GM23338 (cell line): ENCODE data around the gene TRIM24. TPM values are rescaled to one million over a fixed set of nuclear protein-coding genes. Genes with fewer than 3 reads are reported as not detected.

Experiments
- ATAC-seq: fragments of 200-7000 bp; cut with Tn5 transposase; 3 replicates; pipeline ENCODE4 v1.9.1; 2020
- DNase-seq: peaks from one replicate; pipeline ENCODE4 v3.0.0-alpha.2; 2015; ENCODE audit warnings: low spot score
- H2AFZ ChIP-seq: fragments of 200-600 bp; sonication (generic); 2 replicates; pipeline ENCODE4 v1.8.0; 2016; ENCODE audit warnings: antibody characterized with exemption, mild to moderate bottlenecking, moderate library complexity
- H3F3A ChIP-seq: fragments of 200-600 bp; sonication (generic); replicated peaks from 2 replicates; pipeline ENCODE4 v1.8.0; 2017; ENCODE audit warnings: antibody characterized with exemption, mixed run types, low read depth
- H3K27ac ChIP-seq: fragments of 200-600 bp; sonication (generic); 2 replicates; pipeline ENCODE4 v1.6.1; 2016; ENCODE audit warnings: low read depth
- H3K27me3 ChIP-seq: fragments of 200-600 bp; sonication (generic); 2 replicates; pipeline ENCODE4 v1.8.0; 2016; ENCODE audit warnings: mild to moderate bottlenecking, mixed run types, moderate library complexity; ENCODE audit not compliant: insufficient read depth
- H3K36me3 ChIP-seq: fragments of 200-600 bp; sonication (generic); 2 replicates; pipeline ENCODE4 v1.8.0; 2016; ENCODE audit warnings: mild to moderate bottlenecking; ENCODE audit not compliant: insufficient read depth
- H3K4me1 ChIP-seq: fragments of 200-600 bp; sonication (generic); 2 replicates; pipeline ENCODE4 v1.8.0; 2016; ENCODE audit warnings: mild to moderate bottlenecking, moderate library complexity; ENCODE audit not compliant: insufficient read depth
- H3K4me2 ChIP-seq: fragments of 200-600 bp; sonication (generic); 2 replicates; pipeline ENCODE4 v1.7.1; 2017; ENCODE audit warnings: mixed run types
- H3K4me3 ChIP-seq: fragments of 200-600 bp; sonication (generic); 2 replicates; pipeline ENCODE4 v1.6.1; 2016; ENCODE audit warnings: mixed run types
- H3K79me2 ChIP-seq: fragments of 200-600 bp; sonication (generic); replicated peaks from 2 replicates; pipeline ENCODE4 v1.8.0; 2017; ENCODE audit warnings: mild to moderate bottlenecking; ENCODE audit not compliant: insufficient read depth
- H3K9me2 ChIP-seq: fragments of 200-600 bp; sonication (generic); 2 replicates; pipeline ENCODE4 v1.8.0; 2017; ENCODE audit not compliant: insufficient read depth
- H4K20me1 ChIP-seq: fragments of 200-600 bp; sonication (generic); replicated peaks from 2 replicates; pipeline ENCODE4 v1.8.0; 2017; ENCODE audit warnings: mild to moderate bottlenecking; ENCODE audit not compliant: insufficient read depth
- H3K27ac Mint-ChIP-seq: 2 replicates; pipeline ENCODE4 v1.8.0; 2020; ENCODE audit warnings: inconsistent platforms, mild to moderate bottlenecking, moderate library complexity, mixed read lengths
- H3K27me3 Mint-ChIP-seq: 3 replicates; pipeline ENCODE4 v1.8.0; 2022; ENCODE audit warnings: low read depth, mild to moderate bottlenecking, moderate library complexity, mixed read lengths, inconsistent platforms; ENCODE audit not compliant: insufficient read depth, poor library complexity
- H3K36me3 Mint-ChIP-seq: 3 replicates; pipeline ENCODE4 v1.8.0; 2021; ENCODE audit warnings: low read depth, mild to moderate bottlenecking, inconsistent platforms, moderate library complexity, mixed read lengths
- H3K4me1 Mint-ChIP-seq: 3 replicates; pipeline ENCODE4 v1.8.0; 2020; ENCODE audit warnings: mild to moderate bottlenecking, inconsistent platforms, mixed read lengths
- H3K4me3 Mint-ChIP-seq: 3 replicates; pipeline ENCODE4 v1.8.0; 2021; ENCODE audit warnings: moderate library complexity, mild to moderate bottlenecking, inconsistent platforms, mixed read lengths
- H3K9me3 Mint-ChIP-seq: 3 replicates; pipeline ENCODE4 v1.8.0; 2020; ENCODE audit warnings: moderate library complexity, mild to moderate bottlenecking, inconsistent platforms, mixed read lengths
- CREB1 ChIP-seq: fragments of 250-450 bp; sonication (Bioruptor Pico); IDR thresholded peaks from 2 replicates; pipeline ENCODE4 v1.5.0; 2020; ENCODE audit warnings: low read depth, mild to moderate bottlenecking, moderate library complexity
- CTCF ChIP-seq, 2 experiments: fragments of 200-600 bp in 1 of 2; sonication (generic) in 1 of 2; conservative IDR thresholded peaks; 2 replicates each; pipeline versions ENCODE4 v1.5.1 to v1.6.1; 2016 to 2017; ENCODE audit warnings: antibody characterized with exemption in 2 of 2, low read depth in 2 of 2, mild to moderate bottlenecking in 2 of 2, moderate library complexity in 1 of 2
- ETS1 ChIP-seq: IDR thresholded peaks from 2 replicates; pipeline ENCODE4 v1.6.1; 2016; ENCODE audit warnings: antibody characterized with exemption
- EZH2 ChIP-seq: fragments of 200-600 bp; sonication (generic); IDR thresholded peaks from one replicate; pipeline ENCODE4 v1.8.0; 2017; ENCODE audit warnings: antibody characterized with exemption, mild to moderate bottlenecking, low read depth; ENCODE audit not compliant: unreplicated experiment
- EZH2phosphoT487 ChIP-seq: fragments of 200-600 bp; sonication (generic); IDR thresholded peaks from one replicate; pipeline ENCODE4 v1.8.1; 2018; ENCODE audit warnings: antibody characterized with exemption; ENCODE audit not compliant: unreplicated experiment
- JUNB ChIP-seq: IDR thresholded peaks from one replicate; pipeline ENCODE4 v1.6.1; 2016; ENCODE audit warnings: antibody characterized with exemption; ENCODE audit not compliant: unreplicated experiment
- NANOG ChIP-seq: IDR thresholded peaks from 2 replicates; pipeline ENCODE4 v1.6.1; 2016; ENCODE audit warnings: antibody characterized with exemption, borderline replicate concordance
- POLR2AphosphoS5 ChIP-seq: IDR thresholded peaks from 2 replicates; pipeline ENCODE4 v1.6.1; 2016; ENCODE audit warnings: antibody characterized with exemption, low read depth
- REST ChIP-seq: IDR thresholded peaks from one replicate; pipeline ENCODE4 v1.6.1; 2018; ENCODE audit warnings: antibody characterized with exemption; ENCODE audit not compliant: unreplicated experiment
- STAT1 ChIP-seq: IDR thresholded peaks from one replicate; pipeline ENCODE4 v1.6.1; 2016; ENCODE audit warnings: antibody characterized with exemption; ENCODE audit not compliant: unreplicated experiment
- ZNF114 ChIP-seq: fragments of 250-450 bp; sonication (Bioruptor Pico); IDR thresholded peaks from 2 replicates; pipeline ENCODE4 v1.5.0; 2020; ENCODE audit warnings: mild to moderate bottlenecking, moderate library complexity
- ZNF462 ChIP-seq: fragments of 250-450 bp; sonication (Bioruptor Pico); IDR thresholded peaks from 2 replicates; pipeline ENCODE4 v1.5.0; 2020; ENCODE audit warnings: mild to moderate bottlenecking, moderate library complexity
- polyA plus RNA-seq: library from polyadenylated mRNA; unstranded; fragments of >200 nt; fragmentation: Nextera tagmentation; extraction: Ambion mirVana; gene quantifications from 2 replicates; pipeline ENCODE4 v1.2.1, GENCODE V29; 2016
- total RNA-seq: library from RNA; depleted of rRNA; stranded (reverse); fragments of >200 nt; shearing (Covaris generic); gene quantifications from 2 replicates; pipeline ENCODE4 v1.2.3, GENCODE V29; 2014

Gene TRIM24
- total and polyA plus RNA-seq, 2 experiments from 2014 or later: 67.0 to 120 TPM

GRCh38 chr7:138632384-138632783 lies 172.3 kb downstream of the TRIM24 start:
- Mint-ChIP-seq H3K9me3 (no peaks in the 10 kb centered on the region), H3K27ac (no peak overlapping the region), H3K27me3 (no peaks in the 10 kb centered on the region), H3K36me3 (no peaks in the 10 kb centered on the region), H3K4me1 (peaks cover 9% of the 10 kb centered on the region), H3K4me3 (no peak overlapping the region)
- H3K4me2 ChIP-seq: no peak overlapping the region
- no peaks in the 10 kb centered on the region for H3F3A ChIP-seq
- no peaks in the 10 kb centered on the region for H3K27me3 ChIP-seq
- no peak overlapping the region for H3K27ac ChIP-seq
- H2AFZ ChIP-seq: no peak overlapping the region
- TF ChIP-seq CREB1 (CRISPR knock-in tag): no peak
- no peak for TF ChIP-seq ZNF462
- TF ChIP-seq ZNF114: no peak
- no peak for TF ChIP-seq EZH2
- no peak for TF ChIP-seq REST
- no peak for TF ChIP-seq STAT1
- no peak for TF ChIP-seq NANOG
- no peak for TF ChIP-seq CTCF (conservative IDR thresholded peaks at IDR 0.05; ENCODE audit: low read depth in 2 of 2)
- TF ChIP-seq ETS1: no peak
- TF ChIP-seq POLR2AphosphoS5: no peak
- TF ChIP-seq EZH2phosphoT487: no peak
- no peak for TF ChIP-seq JUNB
- ATAC-seq: no peak
- no peaks in the 10 kb centered on the region for H4K20me1 ChIP-seq
- H3K9me2 ChIP-seq: no peaks in the 10 kb centered on the region
- H3K4me3 ChIP-seq: no peak overlapping the region
- no peaks in the 10 kb centered on the region for H3K79me2 ChIP-seq
- peaks cover 3% of the 10 kb centered on the region; the same call in 1 of the 2 replicates for H3K4me1 ChIP-seq
- DNase-seq: no peak
- H3K36me3 ChIP-seq: no peaks in the 10 kb centered on the region
